AG10803 (cell line): Measurements from ENCODE around the gene ASGR1.

Experiments used
- DNase-seq: peaks from one replicate; pipeline ENCODE4 v3.0.0; 2010; ENCODE audit warnings: low read depth
- H3K4me3 ChIP-seq: 2 replicates; pipeline ENCODE4 v1.5.1; 2011; ENCODE audit warnings: mild to moderate bottlenecking, low read length, control low read depth
- CTCF ChIP-seq: conservative IDR thresholded peaks from 2 replicates; pipeline ENCODE4 v1.5.1; 2011; ENCODE audit warnings: mild to moderate bottlenecking, low read length, control low read depth, inconsistent platforms

The ASGR1 gene

GRCh38 chr17:7223375-7223774, 44.2 kb upstream of the ASGR1 start:
- H3K4me3 ChIP-seq: no peak overlapping the region
- TF ChIP-seq CTCF: no peak
- DNase-seq: no peak

DNA sequence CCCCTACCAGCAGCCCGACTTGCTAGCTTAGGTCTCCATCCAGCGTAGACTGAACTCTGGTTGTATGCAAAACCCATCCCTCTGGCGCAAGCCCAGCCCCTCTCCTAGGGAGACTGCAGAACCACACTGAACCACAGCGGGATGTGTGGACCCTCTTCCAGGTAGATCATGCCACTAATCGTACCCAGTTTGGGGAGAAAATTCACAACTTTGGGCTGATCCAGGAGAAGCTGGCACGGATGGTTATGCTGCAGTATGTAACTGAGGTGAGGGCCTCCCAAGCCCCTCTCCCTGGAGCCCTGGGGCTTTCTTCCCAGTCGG, 43.8 kb upstream of the ASGR1 start:
- TF ChIP-seq CTCF: no peak
- H3K4me3 ChIP-seq: no peak overlapping the region
- DNase-seq: no peak

DNA sequence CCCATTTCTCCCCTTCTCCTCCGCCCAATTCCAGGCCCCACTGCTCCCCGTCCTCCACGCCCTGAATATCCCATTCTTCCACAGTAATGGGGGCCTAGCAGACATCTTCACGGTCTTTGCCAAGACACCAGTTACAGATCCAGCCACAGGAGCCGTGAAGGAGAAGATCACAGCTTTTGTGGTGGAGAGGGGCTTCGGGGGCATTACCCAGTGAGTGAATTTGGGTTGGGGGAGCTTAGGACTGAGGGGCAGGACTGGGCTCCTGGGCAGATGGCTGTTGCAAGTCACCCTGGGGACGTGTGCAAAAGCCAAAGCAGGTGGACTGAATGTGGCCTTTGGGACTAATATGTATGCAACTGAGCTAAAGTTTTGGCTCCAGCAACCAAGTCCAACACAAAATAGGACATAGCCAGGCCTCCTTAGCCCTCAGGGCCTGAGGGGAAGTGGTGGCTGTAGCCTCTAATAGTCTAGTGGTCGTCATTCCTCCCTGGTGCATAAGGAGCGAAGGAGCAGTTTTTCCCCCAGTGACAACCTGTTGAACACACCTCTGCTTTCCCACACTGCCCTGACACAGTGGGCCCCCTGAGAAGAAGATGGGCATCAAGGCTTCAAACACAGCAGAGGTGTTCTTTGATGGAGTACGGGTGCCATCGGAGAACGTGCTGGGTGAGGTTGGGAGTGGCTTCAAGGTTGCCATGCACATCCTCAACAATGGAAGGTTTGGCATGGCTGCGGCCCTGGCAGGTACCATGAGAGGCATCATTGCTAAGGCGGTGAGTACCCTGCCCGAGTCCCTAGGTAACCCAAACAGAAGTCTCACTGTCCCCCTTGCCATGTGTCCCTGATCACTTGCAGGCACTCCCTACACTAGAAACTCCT, 43.2 kb upstream of the ASGR1 start:
- H3K4me3 ChIP-seq: no peak overlapping the region
- DNase-seq: no peak
- TF ChIP-seq CTCF: no peak

DNA sequence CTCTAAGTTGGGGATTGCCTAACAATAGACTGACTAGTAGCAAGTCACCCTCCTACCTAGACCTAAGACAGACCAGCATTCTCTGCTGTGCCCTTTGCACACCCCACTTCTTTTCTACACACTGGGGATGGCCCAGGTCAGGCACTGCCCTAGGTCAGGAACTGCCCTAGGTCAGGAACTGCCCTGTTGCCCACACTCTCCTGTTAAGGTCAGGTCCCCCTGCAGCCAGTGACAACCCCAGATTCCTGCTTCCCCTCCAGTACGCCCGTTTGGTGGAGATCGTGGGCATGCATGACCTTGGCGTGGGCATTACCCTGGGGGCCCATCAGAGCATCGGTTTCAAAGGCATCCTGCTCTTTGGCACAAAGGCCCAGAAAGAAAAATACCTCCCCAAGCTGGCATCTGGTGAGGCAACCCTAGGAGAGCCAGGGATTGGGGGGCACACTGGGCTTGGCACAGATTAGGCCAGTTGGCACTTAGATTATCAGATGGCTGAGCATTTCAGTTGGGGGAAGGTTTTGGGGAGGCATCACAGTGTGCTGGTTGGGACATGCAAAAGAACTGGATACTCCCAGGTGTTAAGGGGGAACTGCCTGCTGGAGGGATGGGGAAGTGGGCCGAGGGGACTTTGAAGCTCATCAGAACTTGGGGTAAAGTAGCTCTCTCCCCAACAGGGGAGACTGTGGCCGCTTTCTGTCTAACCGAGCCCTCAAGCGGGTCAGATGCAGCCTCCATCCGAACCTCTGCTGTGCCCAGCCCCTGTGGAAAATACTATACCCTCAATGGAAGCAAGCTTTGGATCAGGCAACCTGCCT, 42.3 kb upstream of the ASGR1 start:
- no peak for TF ChIP-seq CTCF
- H3K4me3 ChIP-seq: peak overlapping the region; percentile 82; the same call in 1 of the 2 replicates
- no peak for DNase-seq

GRCh38 chr17:7220593-7221277, 41.6 kb upstream of the ASGR1 start:
- DNase-seq: peak; percentile 65

DNA sequence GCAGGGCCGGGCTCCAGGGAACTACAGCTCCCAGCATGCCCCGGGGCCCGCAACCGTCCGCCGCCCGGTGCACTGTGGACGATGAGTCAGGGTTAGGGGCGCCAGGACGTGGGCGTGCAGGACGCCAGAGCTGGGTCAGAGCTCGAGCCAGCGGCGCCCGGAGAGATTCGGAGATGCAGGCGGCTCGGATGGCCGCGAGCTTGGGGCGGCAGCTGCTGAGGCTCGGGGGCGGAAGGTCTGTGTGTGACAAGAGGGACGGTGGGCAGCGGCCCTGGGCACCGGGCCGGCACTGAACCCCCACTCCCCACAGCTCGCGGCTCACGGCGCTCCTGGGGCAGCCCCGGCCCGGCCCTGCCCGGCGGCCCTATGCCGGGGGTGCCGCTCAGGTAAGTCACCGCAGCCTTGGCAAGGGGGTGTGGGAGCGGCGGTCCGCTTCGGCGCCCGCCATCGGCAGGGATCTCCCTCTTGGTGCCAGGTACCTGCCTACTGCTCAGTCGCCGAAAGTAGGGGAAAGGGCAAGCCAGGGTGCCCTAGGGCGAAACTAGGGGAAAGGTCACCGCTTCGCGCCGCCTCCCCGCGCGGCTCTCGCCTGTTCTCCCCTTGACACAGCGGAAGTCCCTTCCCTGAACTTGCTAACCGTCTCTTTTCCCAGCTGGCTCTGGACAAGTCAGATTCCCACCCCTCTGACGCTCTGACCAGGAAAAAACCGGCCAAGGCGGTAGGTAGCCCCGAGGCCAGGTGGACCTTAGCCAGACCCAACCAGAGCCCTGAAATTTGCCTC, 40.8 kb upstream of the ASGR1 start, which contains the start of the genes ACADVL and DLG4:
ACADVL (plus strand) TSS at position 127 of the 781 bp plus-strand sequence; CDS start at position 174, 47 bp downstream.
DLG4 (minus strand) TSS at position 25 of the 781 bp plus-strand sequence.
- no peak for TF ChIP-seq CTCF
- peak; percentile 83 for DNase-seq
- peak within 1 kb of the TSS; percentile 82 for H3K4me3 ChIP-seq

More at GRCh38 chr17:7220593-7221277, 41.6 kb upstream of the ASGR1 start:
- TF ChIP-seq CTCF: peak; percentile 54
- peak overlapping the region; percentile 82 for H3K4me3 ChIP-seq
